ENCODE data around the gene TNS4.

GRCh38 chr17:40482722-40483121, 18.7 kb downstream of the TNS4 start:
- TF ChIP-seq CTCF (IDR thresholded peaks at IDR 0.05) (no peak), EZH2 (IDR thresholded peaks at IDR 0.05; ENCODE audit: borderline replicate concordance, insufficient read depth, low read depth, low read length, poor library complexity, severe bottlenecking) (no peak)

Data from B cell (primary cell).